ENCODE results near the gene ZYX. TPM values are rescaled to one million over a fixed set of nuclear protein-coding genes. Genes with fewer than 3 reads are reported as not detected.

ZYX gene
- polyA plus RNA-seq, 1 experiment, result 32.6 TPM

GRCh38 chr7:143406002-143406357 is 24.8 kb downstream of the ZYX start:
- Histone ChIP-seq H3K27me3 (ENCODE audit: control insufficient read depth, insufficient read depth, low read length) (peaks cover 19% of the 10 kb centered on the region), H3K4me3 (ENCODE audit: low read depth, low read length) (no peak overlapping the region), H3K27ac (ENCODE audit: low read depth, low read length) (no peak overlapping the region), H3K9me3 (ENCODE audit: control insufficient read depth, insufficient read depth, low read length) (no peaks in the 10 kb centered on the region; the same call in 1 of the 2 replicates)
- ChIA-PET POLR2A (interaction anchor here (3.7 kb wide), 1 partner anchor 12 kb away, joined by 43 read pairs; no protein-coding TSS in a partner anchor), CTCF (interaction anchor here (1.0 to 7.9 kb wide), 5 partner anchors 10 to 191 kb away, joined by 5 to 56 read pairs (median 23); no protein-coding TSS in a partner anchor)
- no peak for DNase-seq (ENCODE audit: low read depth, low spot score)
- TF ChIP-seq, protein P1, sequence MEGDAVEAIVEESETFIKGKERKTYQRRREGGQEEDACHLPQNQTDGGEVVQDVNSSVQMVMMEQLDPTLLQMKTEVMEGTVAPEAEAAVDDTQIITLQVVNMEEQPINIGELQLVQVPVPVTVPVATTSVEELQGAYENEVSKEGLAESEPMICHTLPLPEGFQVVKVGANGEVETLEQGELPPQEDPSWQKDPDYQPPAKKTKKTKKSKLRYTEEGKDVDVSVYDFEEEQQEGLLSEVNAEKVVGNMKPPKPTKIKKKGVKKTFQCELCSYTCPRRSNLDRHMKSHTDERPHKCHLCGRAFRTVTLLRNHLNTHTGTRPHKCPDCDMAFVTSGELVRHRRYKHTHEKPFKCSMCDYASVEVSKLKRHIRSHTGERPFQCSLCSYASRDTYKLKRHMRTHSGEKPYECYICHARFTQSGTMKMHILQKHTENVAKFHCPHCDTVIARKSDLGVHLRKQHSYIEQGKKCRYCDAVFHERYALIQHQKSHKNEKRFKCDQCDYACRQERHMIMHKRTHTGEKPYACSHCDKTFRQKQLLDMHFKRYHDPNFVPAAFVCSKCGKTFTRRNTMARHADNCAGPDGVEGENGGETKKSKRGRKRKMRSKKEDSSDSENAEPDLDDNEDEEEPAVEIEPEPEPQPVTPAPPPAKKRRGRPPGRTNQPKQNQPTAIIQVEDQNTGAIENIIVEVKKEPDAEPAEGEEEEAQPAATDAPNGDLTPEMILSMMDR (IDR thresholded peaks at IDR 0.05; ENCODE audit: low read depth, low read length), result no peak

- no peak for DNase-seq (ENCODE audit: low read depth, low spot score)
- CTCF ChIA-PET, result interaction anchor here (0.8 to 7.9 kb wide), 4 partner anchors 9 to 192 kb away, joined by 3 to 56 read pairs (median 28); no protein-coding TSS in a partner anchor
- POLR2A ChIA-PET, result interaction anchor here (0.6 to 3.7 kb wide), 2 partner anchors 13 to 107 kb away, joined by 3 to 43 read pairs; no protein-coding TSS in a partner anchor
Observed at GRCh38 chr7:143407287-143408251, 26.4 kb downstream of the ZYX start.

GRCh38 chr7:143408252-143408685 is 27.1 kb downstream of the ZYX start:
- H3K27me3 ChIP-seq (ENCODE audit: control insufficient read depth, insufficient read depth, low read length), result peaks cover 13% of the 10 kb centered on the region
- no peaks in the 10 kb centered on the region for H3K9me3 ChIP-seq (ENCODE audit: control insufficient read depth, insufficient read depth, low read length)
- no peak overlapping the region for H3K4me3 ChIP-seq (ENCODE audit: low read depth, low read length)
- H3K27ac ChIP-seq (ENCODE audit: low read depth, low read length), result no peak overlapping the region
- CTCF ChIA-PET, result interaction anchor here (0.6 to 7.9 kb wide), 4 partner anchors 8 to 1130 kb away, joined by 3 to 56 read pairs (median 16); no protein-coding TSS in a partner anchor
- POLR2A ChIA-PET, result interaction anchor here (0.6 kb wide), 1 partner anchor 107 kb away, joined by 3 read pairs; no protein-coding TSS in a partner anchor
- TF ChIP-seq, protein P1 (IDR thresholded peaks at IDR 0.05; ENCODE audit: low read depth, low read length), result no peak
- no peak for DNase-seq (ENCODE audit: low read depth, low spot score)

More at GRCh38 chr7:143407287-143408251, 26.4 kb downstream of the ZYX start:
- H3K4me3 ChIP-seq (ENCODE audit: low read depth, low read length), result no peak overlapping the region
- TF ChIP-seq, protein P1 (IDR thresholded peaks at IDR 0.05; ENCODE audit: low read depth, low read length), result no peak
- no peaks in the 10 kb centered on the region for H3K9me3 ChIP-seq (ENCODE audit: control insufficient read depth, insufficient read depth, low read length)
- H3K27me3 ChIP-seq (ENCODE audit: control insufficient read depth, insufficient read depth, low read length), result peaks cover 13% of the 10 kb centered on the region
- no peak overlapping the region for H3K27ac ChIP-seq (ENCODE audit: low read depth, low read length)

DNA sequence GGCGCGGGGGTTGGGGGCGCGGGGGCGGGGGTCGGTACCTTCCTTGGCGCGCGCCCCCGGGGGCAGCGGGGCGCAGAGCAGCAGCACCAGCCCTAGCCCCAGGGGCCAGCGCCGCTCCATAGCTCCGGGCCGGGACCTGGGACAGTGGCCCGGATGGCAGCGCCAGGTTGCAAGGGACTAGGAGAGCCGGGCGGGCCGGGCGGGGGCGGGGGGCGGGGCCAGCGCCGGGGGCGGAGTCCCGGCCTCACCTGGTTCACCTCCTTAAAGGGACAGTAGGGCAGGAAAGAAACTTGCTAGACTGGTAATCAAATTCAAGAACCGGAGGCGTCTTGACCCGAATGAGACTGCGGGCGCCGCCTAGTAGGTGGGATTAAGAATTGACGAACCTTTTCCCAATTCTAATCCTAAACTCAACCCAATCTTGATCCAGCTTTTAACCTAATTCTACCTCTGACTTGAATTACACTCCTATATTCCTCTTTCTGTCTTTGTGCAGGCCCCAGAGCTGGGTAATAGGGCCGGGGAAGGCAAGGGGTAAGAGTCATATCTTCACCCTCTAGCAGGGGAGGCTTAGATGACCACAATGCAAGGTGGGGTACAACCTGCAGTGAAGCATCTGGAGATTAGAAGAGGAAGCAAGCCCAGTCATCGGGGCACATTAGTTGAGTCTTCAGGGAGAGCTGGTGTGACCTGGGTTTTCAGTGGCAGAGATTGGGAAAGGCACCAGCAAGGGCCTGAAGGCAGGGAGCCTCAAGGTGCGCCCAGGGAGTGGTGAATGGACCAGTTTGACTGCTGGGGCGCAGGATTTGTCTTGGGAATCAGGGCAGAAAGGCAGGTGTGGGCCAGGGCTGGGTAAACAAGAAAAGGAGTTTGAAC is 27.8 kb downstream of the ZYX start, which contains the start of gene EPHA1:
EPHA1 (minus strand) TSS at position 171 of the 876 bp plus-strand sequence; CDS start at position 120, 51 bp downstream.
- Histone ChIP-seq H3K27me3 (ENCODE audit: control insufficient read depth, insufficient read depth, low read length) (peaks cover 13% of the 10 kb centered on the region), H3K27ac (ENCODE audit: low read depth, low read length) (no peak within 1 kb of the TSS), H3K9me3 (ENCODE audit: control insufficient read depth, insufficient read depth, low read length) (no peaks in the 10 kb centered on the region), H3K4me3 (ENCODE audit: low read depth, low read length) (no peak within 1 kb of the TSS)
- TF ChIP-seq, protein P1 (IDR thresholded peaks at IDR 0.05; ENCODE audit: low read depth, low read length), result peak; percentile 25
- ChIA-PET CTCF (interaction anchor here (0.6 to 7.9 kb wide), 3 partner anchors 7 to 1131 kb away, joined by 3 to 56 read pairs (median 8); no protein-coding TSS in a partner anchor), POLR2A (no interaction called here)
- DNase-seq (ENCODE audit: low read depth, low spot score), result no peak
